IMR-90 (cell line): Measurements from ENCODE around the gene ANG. TPM values are rescaled to one million over a fixed set of nuclear protein-coding genes. Genes with fewer than 3 reads are reported as not detected.

ENCODE experiments used
- ATAC-seq: fragments of 200-7000 bp; cut with Tn5 transposase; 2 replicates; pipeline ENCODE4 v1.9.1; 2020; ENCODE audit warnings: low read depth, mild to moderate bottlenecking, moderate library complexity
- BruUV-seq: library from RNA; stranded (reverse); fragments of 400-500 nt; replicated peaks from 2 replicates; lab custom pipeline; 2021; lab: Mats Ljungman, UMichigan
- CTCF ChIA-PET: fragments of 300-600 bp; formaldehyde crosslinking; extraction: SDS; loops from one replicate; lab custom pipeline; 2021; ENCODE audit warnings: antibody characterized with exemption; lab: Yijun Ruan, JAX
- POLR2A ChIA-PET: fragments of 300-600 bp; sonication (Branson Sonifier 250); formaldehyde crosslinking; loops from one replicate; lab custom pipeline; 2022; ENCODE audit warnings: antibody characterized with exemption; ENCODE audit not compliant: unreplicated experiment; lab: Charles Lee
- DNase-seq: peaks from one replicate; pipeline ENCODE4 v3.0.0; 2013
- H2AFZ ChIP-seq: replicated peaks from 2 replicates; pipeline ENCODE3; 2013; ENCODE audit warnings: low read length, mild to moderate bottlenecking; ENCODE audit not compliant: poor library complexity
- H2AK5ac ChIP-seq: 2 replicates; pipeline ENCODE4 v1.6.1; 2013; ENCODE audit warnings: low read depth, low read length, inconsistent platforms
- H2AK9ac ChIP-seq: replicated peaks from 2 replicates; pipeline ENCODE3; 2013; ENCODE audit warnings: mild to moderate bottlenecking, low read depth, low read length, moderate library complexity; ENCODE audit not compliant: poor library complexity
- H2BK120ac ChIP-seq: 2 replicates; pipeline ENCODE4 v1.6.1; 2013; ENCODE audit warnings: low read depth, low read length, inconsistent platforms
- H2BK15ac ChIP-seq: 3 replicates; pipeline ENCODE4 v1.6.1; 2013; ENCODE audit warnings: low read depth, low read length, inconsistent platforms
- H2BK20ac ChIP-seq: 2 replicates; pipeline ENCODE4 v1.6.1; 2013; ENCODE audit warnings: low read depth, mild to moderate bottlenecking, inconsistent platforms, low read length, moderate library complexity
- H2BK5ac ChIP-seq: 2 replicates; pipeline ENCODE4 v1.6.1; 2013; ENCODE audit warnings: mild to moderate bottlenecking, low read depth, low read length, inconsistent platforms; ENCODE audit not compliant: poor library complexity, severe bottlenecking
- H3K14ac ChIP-seq: replicated peaks from 2 replicates; pipeline ENCODE4 v1.6.1; 2013; ENCODE audit warnings: low read depth, low read length, inconsistent platforms
- H3K18ac ChIP-seq: 2 replicates; pipeline ENCODE4 v1.6.1; 2013; ENCODE audit warnings: low read depth, low read length, control low read depth
- H3K23ac ChIP-seq: 2 replicates; pipeline ENCODE4 v1.6.1; 2013; ENCODE audit warnings: low read depth, low read length, inconsistent platforms
- H3K27ac ChIP-seq: 2 replicates; pipeline ENCODE4 v1.5.1; 2013; ENCODE audit warnings: mild to moderate bottlenecking, control low read depth, low read length; ENCODE audit not compliant: insufficient read depth
- H3K27me3 ChIP-seq: 2 replicates; pipeline ENCODE4 v1.6.1; 2013; ENCODE audit warnings: low read length; ENCODE audit not compliant: control insufficient read depth, insufficient read depth
- H3K36me3 ChIP-seq: 2 replicates; pipeline ENCODE4 v1.6.1; 2013; ENCODE audit warnings: low read length, mixed read lengths; ENCODE audit not compliant: control insufficient read depth, insufficient read depth
- H3K4ac ChIP-seq: 2 replicates; pipeline ENCODE4 v1.6.1; 2013; ENCODE audit warnings: low read depth, low read length, inconsistent platforms
- H3K4me1 ChIP-seq: 2 replicates; pipeline ENCODE4 v1.6.1; 2013; ENCODE audit warnings: low read length, mixed read lengths; ENCODE audit not compliant: control insufficient read depth, insufficient read depth
- H3K4me2 ChIP-seq: 2 replicates; pipeline ENCODE4 v1.6.1; 2013; ENCODE audit warnings: low read depth, mild to moderate bottlenecking, control low read depth, low read length, moderate library complexity
- H3K4me3 ChIP-seq: 2 replicates; pipeline ENCODE4 v1.5.1; 2013; ENCODE audit warnings: low read depth, mild to moderate bottlenecking, control low read depth, low read length, moderate library complexity; ENCODE audit not compliant: insufficient read depth
- H3K56ac ChIP-seq: 2 replicates; pipeline ENCODE4 v1.6.1; 2013; ENCODE audit warnings: low read length, inconsistent platforms; ENCODE audit not compliant: insufficient read depth; ENCODE audit errors: extremely low read depth
- H3K79me1 ChIP-seq, 2 experiments: 2 replicates each; pipeline ENCODE4 v1.6.1; 2013; ENCODE audit warnings: low read length in 2 of 2, inconsistent platforms in 1 of 2, low read depth in 1 of 2
- H3K9ac ChIP-seq: 2 replicates; pipeline ENCODE4 v1.6.1; 2013; ENCODE audit warnings: low read depth, low read length, control low read depth
- H3K9me1 ChIP-seq: 2 replicates; pipeline ENCODE4 v1.6.1; 2013; ENCODE audit warnings: low read length, inconsistent platforms; ENCODE audit not compliant: insufficient read depth
- H3K9me3 ChIP-seq: 2 replicates; pipeline ENCODE4 v1.6.1; 2013; ENCODE audit warnings: low read length; ENCODE audit not compliant: control insufficient read depth, insufficient read depth
- H4K20me1 ChIP-seq: 2 replicates; pipeline ENCODE4 v1.6.1; 2013; ENCODE audit warnings: low read length, inconsistent platforms; ENCODE audit not compliant: insufficient read depth
- H4K5ac ChIP-seq: 2 replicates; pipeline ENCODE4 v1.6.1; 2013; ENCODE audit warnings: mild to moderate bottlenecking, low read depth, low read length, control low read depth
- H4K8ac ChIP-seq, 2 experiments: 2 replicates each; pipeline ENCODE4 v1.6.1; 2013; ENCODE audit warnings: low read depth in 2 of 2, low read length in 2 of 2, control low read depth in 1 of 2, inconsistent platforms in 1 of 2
- H4K91ac ChIP-seq: 2 replicates; pipeline ENCODE4 v1.6.1; 2013; ENCODE audit warnings: low read depth, low read length, inconsistent platforms; ENCODE audit not compliant: insufficient read depth
- MXI1 ChIP-seq: IDR thresholded peaks from 2 replicates; pipeline ENCODE4 v1.6.1; 2012; ENCODE audit warnings: low read depth, mild to moderate bottlenecking, low read length, moderate library complexity, borderline replicate concordance
- RFX5 ChIP-seq: IDR thresholded peaks from 2 replicates; pipeline ENCODE4 v1.8.0; 2012; ENCODE audit warnings: low read depth, mild to moderate bottlenecking, low read length, moderate library complexity
- WGBS, 2 experiments: methylation state at CpG; one replicate each; pipeline versions ENCODE4 v1.1.5 to v1.1.7; 2013; ENCODE audit warnings: missing lambda C conversion rate in 2 of 2; ENCODE audit not compliant: insufficient read length in 1 of 2; ENCODE audit errors: extremely low coverage in 2 of 2; 5-methylcytosine and 5-hydroxymethylcytosine counted together
- dilution Hi-C: fragments of 300-500 bp; cut with HindIII; formaldehyde crosslinking; loops from one replicate; pipeline ENCODE4 v1.14.3; 2018; ENCODE audit warnings: low sequenced_read_pairs; ENCODE audit not compliant: unreplicated experiment
- in situ Hi-C: fragments of 300-500 bp; cut with MboI; formaldehyde crosslinking; loops from 3 replicates; pipeline ENCODE4 v1.14.3; 2019; ENCODE audit warnings: low sequenced_read_pairs, inconsistent platforms, mixed read lengths
- intact Hi-C: fragments of 100-400 bp; cut with micrococcal nuclease; formaldehyde crosslinking; loops from 2 replicates; pipeline ENCODE4 v1.10.0; 2022
- polyA plus RNA-seq, 3 experiments: library from polyadenylated mRNA; depleted of rRNA; stranded (reverse); fragments of >200 nt; gene quantifications; 2 replicates each; pipeline ENCODE4 v1.2.3, GENCODE V29; 2012; ENCODE audit warnings: low replicate concordance in 1 of 3
- total RNA-seq: library from RNA; depleted of rRNA; stranded (reverse); fragments of >200 nt; gene quantifications from 2 replicates; pipeline ENCODE4 v1.2.3, GENCODE V29; 2012

ANG gene
- total and polyA plus RNA-seq, 2 of the 4 experiments (the other 2 are of a cell fraction): 3.6 to 4.7 TPM

DNA sequence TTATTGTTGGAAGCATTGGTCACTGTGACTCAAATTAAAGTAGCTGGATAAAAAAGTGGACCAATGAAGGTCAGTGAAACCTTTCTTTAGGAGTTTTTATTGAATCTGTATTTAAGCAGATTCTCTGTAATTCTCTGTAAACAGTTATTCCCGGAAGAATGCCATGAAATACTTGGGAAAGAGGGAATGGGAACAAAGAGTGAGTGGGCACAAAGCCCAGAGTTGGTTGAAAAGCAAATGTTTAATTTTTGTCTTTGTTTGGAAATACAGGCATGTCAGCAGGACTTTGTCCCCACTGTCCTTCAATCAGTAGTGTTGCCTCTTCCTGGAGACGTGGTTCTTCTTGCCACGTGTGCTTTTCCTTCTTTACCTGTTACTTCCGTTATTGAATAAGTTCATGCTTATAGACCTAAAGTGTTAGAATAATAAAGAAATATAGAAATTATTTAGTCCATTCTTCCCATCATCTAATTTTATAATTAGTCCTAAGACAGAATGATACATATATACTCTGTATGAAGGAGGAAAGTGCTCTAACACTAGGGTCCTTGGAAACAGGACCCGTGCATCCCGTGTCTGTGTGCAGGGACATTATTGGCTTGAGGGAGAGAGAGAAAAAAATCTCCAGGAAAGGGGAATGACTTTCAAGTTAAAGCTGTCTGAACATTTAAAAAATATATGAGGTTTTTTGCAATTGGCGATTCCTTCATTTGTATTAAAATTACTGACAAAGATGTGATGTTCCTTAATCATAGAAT is 2.0 kb upstream of the ANG start:
- Histone ChIP-seq H3K36me3 (no peaks in the 10 kb centered on the region), H3K14ac (no peak overlapping the region), H3K9me3 (no peaks in the 10 kb centered on the region), H2BK120ac (no peak overlapping the region), H3K56ac (no peak overlapping the region), H3K79me1 (peaks cover 3 to 6% of the 10 kb centered on the region in 2 experiments; a peak in 1 of 4 replicates), H3K18ac (no peak overlapping the region), H4K8ac (no peak overlapping the region), H3K9me1 (no peaks in the 10 kb centered on the region), H2BK5ac (no peak overlapping the region), H3K4me3 (no peak overlapping the region), H2BK15ac (no peak overlapping the region), H2AK9ac (no peak overlapping the region), H3K4ac (no peak overlapping the region), H4K5ac (no peak overlapping the region), H3K4me2 (no peak overlapping the region; the same call in 1 of the 2 replicates), H2BK20ac (no peak overlapping the region), H2AK5ac (no peak overlapping the region), H3K27ac (no peak overlapping the region), H3K23ac (no peak overlapping the region), H4K91ac (no peak overlapping the region), H2AFZ (no peak overlapping the region), H3K9ac (no peak overlapping the region), H4K20me1 (peaks cover 6% of the 10 kb centered on the region), H3K4me1 (no peaks in the 10 kb centered on the region), H3K27me3 (no peaks in the 10 kb centered on the region)
- in situ Hi-C loops: loop anchor here (10.0 kb wide), 2 partner anchors 272 to 362 kb away; partner anchors contain the start of gene TEP1
- ChIA-PET POLR2A (no interaction called here), CTCF (no interaction called here)
- no peak for TF ChIP-seq RFX5
- TF ChIP-seq MXI1: no peak
- intact Hi-C loops: no loop called here
- BruUV-seq: no TSS peak
- DNase-seq (no peak), ATAC-seq (no peak)
- dilution Hi-C loops: no loop called here
- 0% methylated on average over 1 of the region's 7 CpGs; no CpG with 5 or more reads in 1 of the 2 experiments for WGBS, 2 experiments
